Loucy (cell line): ENCODE results near the gene CASQ2.
A peak's percentile ranks its signal among the peaks of the same experiment; 100 is the strongest.

Source experiments
- H2AFZ ChIP-seq: fragments of 200-600 bp; sonication (generic); 2 replicates; pipeline ENCODE4 v1.6.0; 2016; ENCODE audit warnings: antibody characterized with exemption, mild to moderate bottlenecking, low read length, moderate library complexity
- H3F3A ChIP-seq: fragments of 200-600 bp; 2 replicates; pipeline ENCODE4 v1.6.0; 2016; ENCODE audit warnings: antibody characterized with exemption, low read depth, mild to moderate bottlenecking
- H3K27me3 ChIP-seq: fragments of 200-600 bp; sonication (generic); 2 replicates; pipeline ENCODE4 v1.6.1; 2014; ENCODE audit warnings: low read length, mild to moderate bottlenecking; ENCODE audit not compliant: insufficient read depth, poor library complexity, severe bottlenecking
- H3K36me3 ChIP-seq: fragments of 200-600 bp; sonication (generic); 2 replicates; pipeline ENCODE4 v1.6.1; 2016; ENCODE audit warnings: low read length; ENCODE audit not compliant: insufficient read depth
- H3K4me1 ChIP-seq: fragments of 200-600 bp; sonication (generic); 2 replicates; pipeline ENCODE4 v1.5.1; 2014; ENCODE audit warnings: low read length, mild to moderate bottlenecking; ENCODE audit not compliant: insufficient read depth, poor library complexity, severe bottlenecking
- H3K4me2 ChIP-seq: fragments of 200-600 bp; sonication (generic); 2 replicates; pipeline ENCODE4 v1.6.0; 2014; ENCODE audit warnings: antibody characterized with exemption, low read length, low read depth, mild to moderate bottlenecking; ENCODE audit not compliant: poor library complexity, severe bottlenecking
- H3K4me3 ChIP-seq: fragments of 200-600 bp; sonication (generic); 2 replicates; pipeline ENCODE4 v1.5.1; 2014; ENCODE audit warnings: low read length, mild to moderate bottlenecking, mixed read lengths; ENCODE audit not compliant: poor library complexity, severe bottlenecking
- H3K79me2 ChIP-seq: fragments of 200-600 bp; sonication (generic); 2 replicates; pipeline ENCODE4 v1.6.1; 2014; ENCODE audit warnings: low read length; ENCODE audit not compliant: insufficient read depth
- H3K9ac ChIP-seq: fragments of 200-600 bp; sonication (generic); 2 replicates; pipeline ENCODE4 v1.6.0; 2014; ENCODE audit warnings: mild to moderate bottlenecking, low read depth, low read length, moderate library complexity; ENCODE audit not compliant: poor library complexity, severe bottlenecking
- H3K9me2 ChIP-seq: fragments of 200-600 bp; sonication (generic); replicated peaks from 2 replicates; pipeline ENCODE4 v1.6.1; 2016; ENCODE audit warnings: low read depth, low read length, mixed read lengths
- H3K9me3 ChIP-seq: fragments of 200-600 bp; sonication (generic); 2 replicates; pipeline ENCODE4 v1.6.1; 2014; ENCODE audit warnings: mild to moderate bottlenecking, antibody characterized with exemption, low read length, low read depth; ENCODE audit not compliant: insufficient read depth
- H4K20me1 ChIP-seq: fragments of 200-600 bp; sonication (generic); 2 replicates; pipeline ENCODE4 v1.6.0; 2014; ENCODE audit warnings: antibody characterized with exemption, low read length, mild to moderate bottlenecking; ENCODE audit not compliant: insufficient read depth, poor library complexity, severe bottlenecking
- CTCF ChIP-seq: fragments of 200-600 bp; sonication (generic); conservative IDR thresholded peaks from 2 replicates; pipeline ENCODE4 v1.5.1; 2014; ENCODE audit warnings: mild to moderate bottlenecking, antibody characterized with exemption, low read length
- EZH2phosphoT487 ChIP-seq: fragments of 200-600 bp; IDR thresholded peaks from 2 replicates; pipeline ENCODE4 v1.6.1; 2018; ENCODE audit warnings: antibody characterized with exemption, mild to moderate bottlenecking, moderate library complexity, borderline replicate concordance

Gene CASQ2

GRCh38 chr1:115671176-115671934 is 97.2 kb downstream of the CASQ2 start:
- H3K4me2 ChIP-seq, result peak overlapping the region; percentile 80
- H3K36me3 ChIP-seq, result peaks cover 24% of the 10 kb centered on the region; the same call in 1 of the 2 replicates
- H3K9ac ChIP-seq, result peak overlapping the region; percentile 82
- H3F3A ChIP-seq, result no peaks in the 10 kb centered on the region
- no peaks in the 10 kb centered on the region for H3K27me3 ChIP-seq
- H3K4me3 ChIP-seq, result peak overlapping the region; percentile 70
- H2AFZ ChIP-seq, result no peak overlapping the region
- no peaks in the 10 kb centered on the region for H3K9me3 ChIP-seq
- H3K9me2 ChIP-seq, result no peaks in the 10 kb centered on the region
- H3K79me2 ChIP-seq, result peaks cover 88% of the 10 kb centered on the region
- H4K20me1 ChIP-seq, result peaks cover 1% of the 10 kb centered on the region
- H3K4me1 ChIP-seq, result peaks cover 82% of the 10 kb centered on the region
- TF ChIP-seq CTCF (no peak), EZH2phosphoT487 (no peak)

- TF ChIP-seq EZH2phosphoT487 (no peak), CTCF (no peak)
- Histone ChIP-seq H3K4me1 (peaks cover 77% of the 10 kb centered on the region), H3K36me3 (peaks cover 31% of the 10 kb centered on the region; the same call in 1 of the 2 replicates), H3F3A (no peaks in the 10 kb centered on the region), H3K79me2 (peaks cover 88% of the 10 kb centered on the region), H3K9me2 (no peaks in the 10 kb centered on the region), H3K9me3 (no peaks in the 10 kb centered on the region), H4K20me1 (no peaks in the 10 kb centered on the region), H3K4me2 (peak overlapping the region; percentile 80), H3K27me3 (no peaks in the 10 kb centered on the region), H2AFZ (no peak overlapping the region), H3K9ac (peak overlapping the region; percentile 82), H3K4me3 (peak overlapping the region; percentile 70)
These were observed 97.9 kb downstream of the CASQ2 start for GRCh38 chr1:115670476-115671175.

GRCh38 chr1:115669886-115670285 is 98.6 kb downstream of the CASQ2 start:
- Histone ChIP-seq H2AFZ (no peak overlapping the region), H3K9me2 (no peaks in the 10 kb centered on the region), H3K9me3 (no peaks in the 10 kb centered on the region), H3K27me3 (no peaks in the 10 kb centered on the region), H3K79me2 (peaks cover 88% of the 10 kb centered on the region), H3K4me2 (peak overlapping the region; percentile 80), H3K4me1 (peaks cover 74% of the 10 kb centered on the region), H3K4me3 (no peak overlapping the region), H4K20me1 (no peaks in the 10 kb centered on the region), H3F3A (no peaks in the 10 kb centered on the region), H3K36me3 (peaks cover 39% of the 10 kb centered on the region), H3K9ac (peak overlapping the region; percentile 82)
- TF ChIP-seq EZH2phosphoT487 (no peak), CTCF (no peak)
